CD14-positive monocyte (primary cell): ENCODE measurements around the gene HAUS5. TPM values are rescaled to one million over a fixed set of nuclear protein-coding genes. Genes with fewer than 3 reads are reported as not detected.

Source experiments
- DNase-seq, 3 donors: peaks; one replicate each; pipeline ENCODE4 v3.0.0-alpha.2; 2011 to 2022
- H2AFZ ChIP-seq: 2 replicates; pipeline ENCODE4 v1.6.0; 2012; ENCODE audit warnings: mild to moderate bottlenecking, low read depth, low read length, inconsistent platforms; ENCODE audit not compliant: insufficient read depth, poor library complexity, severe bottlenecking
- H3K27ac ChIP-seq, 2 donors: 1 replicate in 1 of 2; 2 replicates in 1 of 2; pipeline ENCODE4 v1.5.1; 2012 to 2013; ENCODE audit warnings: low read length in 2 of 2, control low read depth in 1 of 2, inconsistent platforms in 1 of 2, low read depth in 1 of 2, mild to moderate bottlenecking in 1 of 2
- H3K27me3 ChIP-seq, 2 donors: one replicate each; pipeline versions ENCODE4 v1.6.0 to v1.6.1; 2011 to 2013; ENCODE audit warnings: low read length in 2 of 2; ENCODE audit not compliant: control insufficient read depth in 2 of 2, insufficient read depth in 2 of 2
- H3K36me3 ChIP-seq, 2 donors: replicated peaks in 1 of 2; 1 replicate in 1 of 2; 2 replicates in 1 of 2; pipeline versions ENCODE4 v1.5.1 to v1.6.1; 2012 to 2013; ENCODE audit warnings: low read length in 2 of 2, control low read depth in 1 of 2, inconsistent platforms in 1 of 2, mild to moderate bottlenecking in 1 of 2; ENCODE audit not compliant: insufficient read depth in 2 of 2, control insufficient read depth in 1 of 2
- H3K4me1 ChIP-seq, 2 donors: 1 replicate in 1 of 2; 2 replicates in 1 of 2; pipeline versions ENCODE4 v1.5.1 to v1.6.1; 2012 to 2013; ENCODE audit warnings: low read length in 2 of 2, control low read depth in 1 of 2, inconsistent platforms in 1 of 2, mild to moderate bottlenecking in 1 of 2, moderate library complexity in 1 of 2; ENCODE audit not compliant: insufficient read depth in 2 of 2, control insufficient read depth in 1 of 2
- H3K4me2 ChIP-seq: replicated peaks from 2 replicates; pipeline ENCODE3; 2012; ENCODE audit warnings: low read length, moderate library complexity, mild to moderate bottlenecking; ENCODE audit not compliant: poor library complexity, severe bottlenecking; ENCODE audit errors: extremely low read depth
- H3K4me3 ChIP-seq, 3 experiments: fragments of 200-600 bp in 1 of 3; sonication (generic) in 1 of 3; replicated peaks in 1 of 3; 1 replicate in 2 of 3; 2 replicates in 1 of 3; pipeline ENCODE4 v1.5.1; 2011 to 2013; ENCODE audit warnings: low read length in 3 of 3, mild to moderate bottlenecking in 3 of 3, control low read depth in 2 of 3, low read depth in 2 of 3, inconsistent platforms in 1 of 3, moderate library complexity in 1 of 3
- H3K79me2 ChIP-seq: 2 replicates; pipeline ENCODE4 v1.6.0; 2012; ENCODE audit warnings: mild to moderate bottlenecking, control low read depth, inconsistent platforms, low read length, moderate library complexity; ENCODE audit not compliant: insufficient read depth
- H3K9ac ChIP-seq: 2 replicates; pipeline ENCODE4 v1.6.0; 2017; ENCODE audit warnings: low read length, mild to moderate bottlenecking; ENCODE audit not compliant: insufficient read depth, poor library complexity, severe bottlenecking
- H3K9me3 ChIP-seq, 2 donors: replicated peaks in 1 of 2; 1 replicate in 1 of 2; 2 replicates in 1 of 2; pipeline versions ENCODE4 v1.5.1 to v1.6.1; 2012 to 2013; ENCODE audit warnings: low read length in 2 of 2, control low read depth in 1 of 2; ENCODE audit not compliant: control insufficient read depth in 1 of 2, insufficient read depth in 1 of 2
- H4K20me1 ChIP-seq: 2 replicates; pipeline ENCODE4 v1.6.0; 2012; ENCODE audit warnings: mild to moderate bottlenecking, low read length, control low read depth, moderate library complexity; ENCODE audit not compliant: insufficient read depth
- H3K27ac Mint-ChIP-seq, 7 donors: one replicate each; pipeline ENCODE4 v1.8.0; 2020; ENCODE audit warnings: mild to moderate bottlenecking in 7 of 7, mixed read lengths in 7 of 7, moderate library complexity in 6 of 7, inconsistent platforms in 2 of 7
- H3K27me3 Mint-ChIP-seq, 3 donors: one replicate each; pipeline ENCODE4 v1.8.0; 2021 to 2022; ENCODE audit warnings: low read depth in 3 of 3, mild to moderate bottlenecking in 3 of 3, mixed read lengths in 3 of 3, moderate library complexity in 3 of 3, inconsistent platforms in 1 of 3
- H3K36me3 Mint-ChIP-seq, 2 donors: one replicate each; pipeline ENCODE4 v1.8.0; 2020; ENCODE audit warnings: mixed read lengths in 2 of 2, inconsistent platforms in 1 of 2, mild to moderate bottlenecking in 1 of 2
- H3K4me1 Mint-ChIP-seq: one replicate; pipeline ENCODE4 v1.8.0; 2020; ENCODE audit warnings: mild to moderate bottlenecking, mixed read lengths
- H3K4me3 Mint-ChIP-seq, 2 donors: one replicate each; pipeline ENCODE4 v1.8.0; 2020; ENCODE audit warnings: mild to moderate bottlenecking in 2 of 2, mixed read lengths in 2 of 2, moderate library complexity in 1 of 2
- H3K9me3 Mint-ChIP-seq, 7 donors: one replicate each; pipeline ENCODE4 v1.8.0; 2020 to 2022; ENCODE audit warnings: mixed read lengths in 7 of 7, mild to moderate bottlenecking in 6 of 7, moderate library complexity in 6 of 7, inconsistent platforms in 2 of 7
- WGBS: methylation state at CpG from one replicate; pipeline ENCODE4 v1.1.5; 2013; ENCODE audit warnings: missing lambda C conversion rate; ENCODE audit not compliant: insufficient coverage; 5-methylcytosine and 5-hydroxymethylcytosine counted together
- intact Hi-C, 2 donors: fragments of 100-400 bp; cut with micrococcal nuclease; formaldehyde crosslinking; loops; one replicate each; pipeline versions ENCODE4 v1.15.0 to v1.15.1; 2023
- polyA plus RNA-seq, 3 donors: library from polyadenylated mRNA; depleted of rRNA in 1 of 3; unstranded in 2 of 3; stranded (reverse) in 1 of 3; fragments of 300-500 nt in 2 of 3; fragments of >200 nt in 1 of 3; fragmentation: Illumina TruSeq in 2 of 3; gene quantifications; 1 replicate in 2 of 3; 2 replicates in 1 of 3; pipeline ENCODE4 v1.2.3, GENCODE V29; 2012 to 2021
- TF ChIP-seq, protein P1 (sequence below): fragments of 200-600 bp; IDR thresholded peaks from one replicate; pipeline ENCODE4 v1.8.0; 2022; ENCODE audit warnings: antibody characterized with exemption, mild to moderate bottlenecking

The HAUS5 gene
- polyA plus RNA-seq, 3 donors = 0.94 to 6.3 (median 0.99) TPM

DNA sequence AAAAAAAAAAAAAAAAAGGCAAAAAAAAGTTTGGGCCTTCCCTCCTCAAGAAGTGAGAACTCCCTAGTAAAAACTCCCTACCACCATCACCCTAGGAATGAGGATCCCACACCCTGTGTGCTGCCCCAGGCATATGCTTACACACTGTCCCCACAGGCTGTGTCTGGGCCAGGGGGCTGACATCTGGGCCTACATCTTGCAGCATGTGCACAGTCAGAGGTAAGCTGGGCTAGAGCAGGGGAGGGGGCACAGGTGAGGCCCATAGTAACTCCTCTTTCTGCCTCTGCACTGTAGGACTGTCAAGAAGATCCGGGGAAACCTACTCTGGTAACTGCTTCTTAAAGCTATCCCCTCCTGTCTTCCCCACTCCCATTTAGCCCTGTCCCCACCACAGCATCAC, 1.0 kb downstream of the HAUS5 start:
- Mint-ChIP-seq H3K36me3 (peaks cover 12% of the 10 kb centered on the region in 2 donors), H3K27ac (no peak overlapping the region), H3K4me3 (peak overlapping the region in 1 of 2 donors; percentile 76), H3K27me3 (peaks cover 0 to 6% (median 2%) of the 10 kb centered on the region in 3 donors), H3K9me3 (peaks cover 3 to 9% (median 8%) of the 10 kb centered on the region in 7 donors), H3K4me1 (peaks cover 29% of the 10 kb centered on the region)
- H3K9ac ChIP-seq = no peak overlapping the region
- intact Hi-C loops = loop anchor here in 1 of 2 donors (2.0 to 5.0 kb wide), 2 partner anchors 15 to 34 kb away; partner anchors contain the start of genes COX6B1 and RBM42
- peaks cover 30 to 35% of the 10 kb centered on the region in 2 donors for H3K4me1 ChIP-seq
- H3K36me3 ChIP-seq = peaks cover 3 to 13% of the 10 kb centered on the region in 2 donors
- H4K20me1 ChIP-seq = no peaks in the 10 kb centered on the region
- peaks cover 9% of the 10 kb centered on the region for H3K79me2 ChIP-seq
- no peak for DNase-seq
- no peak overlapping the region for H3K27ac ChIP-seq
- H3K27me3 ChIP-seq = no peaks in the 10 kb centered on the region
- peaks cover 3 to 6% of the 10 kb centered on the region in 2 donors for H3K9me3 ChIP-seq
- TF ChIP-seq, protein P1, sequence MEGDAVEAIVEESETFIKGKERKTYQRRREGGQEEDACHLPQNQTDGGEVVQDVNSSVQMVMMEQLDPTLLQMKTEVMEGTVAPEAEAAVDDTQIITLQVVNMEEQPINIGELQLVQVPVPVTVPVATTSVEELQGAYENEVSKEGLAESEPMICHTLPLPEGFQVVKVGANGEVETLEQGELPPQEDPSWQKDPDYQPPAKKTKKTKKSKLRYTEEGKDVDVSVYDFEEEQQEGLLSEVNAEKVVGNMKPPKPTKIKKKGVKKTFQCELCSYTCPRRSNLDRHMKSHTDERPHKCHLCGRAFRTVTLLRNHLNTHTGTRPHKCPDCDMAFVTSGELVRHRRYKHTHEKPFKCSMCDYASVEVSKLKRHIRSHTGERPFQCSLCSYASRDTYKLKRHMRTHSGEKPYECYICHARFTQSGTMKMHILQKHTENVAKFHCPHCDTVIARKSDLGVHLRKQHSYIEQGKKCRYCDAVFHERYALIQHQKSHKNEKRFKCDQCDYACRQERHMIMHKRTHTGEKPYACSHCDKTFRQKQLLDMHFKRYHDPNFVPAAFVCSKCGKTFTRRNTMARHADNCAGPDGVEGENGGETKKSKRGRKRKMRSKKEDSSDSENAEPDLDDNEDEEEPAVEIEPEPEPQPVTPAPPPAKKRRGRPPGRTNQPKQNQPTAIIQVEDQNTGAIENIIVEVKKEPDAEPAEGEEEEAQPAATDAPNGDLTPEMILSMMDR = no peak
- no peak overlapping the region for H3K4me2 ChIP-seq
- no peak overlapping the region for H2AFZ ChIP-seq
- peak overlapping the region in 1 of 3 experiments; percentile 96 for H3K4me3 ChIP-seq
- WGBS = 86% methylated on average over 1 of the region's 1 CpG

DNA sequence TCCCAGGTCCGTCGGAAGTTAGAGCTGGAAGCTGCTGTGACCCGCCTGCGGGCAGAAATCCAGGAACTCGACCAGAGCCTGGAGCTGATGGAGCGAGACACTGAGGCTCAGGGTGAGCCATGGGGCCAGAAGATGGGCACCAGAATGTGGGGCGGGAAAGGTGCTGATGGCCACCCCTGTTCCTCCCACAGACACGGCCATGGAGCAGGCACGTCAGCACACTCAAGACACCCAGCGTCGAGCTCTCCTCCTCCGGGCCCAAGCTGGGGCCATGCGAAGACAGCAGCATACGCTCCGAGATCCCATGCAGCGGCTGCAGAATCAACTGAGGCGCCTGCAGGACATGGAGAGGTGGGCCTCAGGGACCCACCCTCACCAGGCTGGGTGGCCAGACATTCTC, 2.5 kb downstream of the HAUS5 start:
- peaks cover 3 to 13% of the 10 kb centered on the region in 2 donors for H3K36me3 ChIP-seq
- H3K9me3 Mint-ChIP-seq = peaks cover 0 to 1% (median 0%) of the 10 kb centered on the region in 7 donors
- no peak overlapping the region for H3K9ac ChIP-seq
- peaks cover 19% of the 10 kb centered on the region for H3K4me1 Mint-ChIP-seq
- H3K27me3 Mint-ChIP-seq = peaks cover 0 to 8% (median 2%) of the 10 kb centered on the region in 3 donors
- H3K4me3 Mint-ChIP-seq = no peak overlapping the region
- peaks cover 9 to 22% of the 10 kb centered on the region in 2 donors for H3K36me3 Mint-ChIP-seq
- H3K9me3 ChIP-seq = no peaks in the 10 kb centered on the region
- no peaks in the 10 kb centered on the region for H4K20me1 ChIP-seq
- DNase-seq = no peak
- intact Hi-C loops = no loop called here
- H3K4me2 ChIP-seq = no peak overlapping the region
- WGBS = 99% methylated on average over 17 of the region's 17 CpGs
- peaks cover 9% of the 10 kb centered on the region for H3K79me2 ChIP-seq
- H2AFZ ChIP-seq = no peak overlapping the region
- no peaks in the 10 kb centered on the region for H3K27me3 ChIP-seq
- no peak overlapping the region for H3K4me3 ChIP-seq
- peak overlapping the region in 3 of 7 donors; percentile 7 to 55 (median 14) for H3K27ac Mint-ChIP-seq
- H3K27ac ChIP-seq = no peak overlapping the region
- peaks cover 21 to 27% of the 10 kb centered on the region in 2 donors for H3K4me1 ChIP-seq
- TF ChIP-seq, protein P1 = no peak
